Liver (tissue), 3 donors: ENCODE data around the gene HIPK3.

Experiments
- EGR1 ChIP-seq, 2 donors: IDR thresholded peaks; 2 replicates each; pipeline ENCODE4 v1.6.1; 2016 to 2018; ENCODE audit warnings: antibody characterized with exemption in 2 of 2, low read depth in 2 of 2
- GABPA ChIP-seq, 2 donors: IDR thresholded peaks in 1 of 2; conservative IDR thresholded peaks in 1 of 2; 2 replicates each; pipeline ENCODE4 v1.6.1; 2016; ENCODE audit warnings: antibody characterized with exemption in 2 of 2, mild to moderate bottlenecking in 1 of 2, moderate library complexity in 1 of 2
- RXRA ChIP-seq, 2 donors: IDR thresholded peaks; 2 replicates each; pipeline ENCODE4 v1.6.1; 2017 to 2018; ENCODE audit warnings: antibody characterized with exemption in 2 of 2, mild to moderate bottlenecking in 1 of 2
- YY1 ChIP-seq: IDR thresholded peaks from 2 replicates; pipeline ENCODE4 v1.6.1; 2016; ENCODE audit warnings: antibody characterized with exemption, mild to moderate bottlenecking
- TF ChIP-seq, protein P1 (sequence below): fragments of 150-350 bp; IDR thresholded peaks from 2 replicates; pipeline ENCODE4 v1.5.1; 2017; ENCODE audit warnings: improper control_type of control experiment, low read depth, low read length; ENCODE audit not compliant: missing input control
- TF ChIP-seq, protein P2 (sequence below): IDR thresholded peaks from 2 replicates; pipeline ENCODE4 v1.6.1; 2016; ENCODE audit warnings: antibody characterized with exemption
- TF ChIP-seq, protein P3 (sequence below): IDR thresholded peaks from 2 replicates; pipeline ENCODE4 v1.6.1; 2016; ENCODE audit warnings: antibody characterized with exemption
- donor health status: healthy.
- donor health status: healthy.

DNA sequence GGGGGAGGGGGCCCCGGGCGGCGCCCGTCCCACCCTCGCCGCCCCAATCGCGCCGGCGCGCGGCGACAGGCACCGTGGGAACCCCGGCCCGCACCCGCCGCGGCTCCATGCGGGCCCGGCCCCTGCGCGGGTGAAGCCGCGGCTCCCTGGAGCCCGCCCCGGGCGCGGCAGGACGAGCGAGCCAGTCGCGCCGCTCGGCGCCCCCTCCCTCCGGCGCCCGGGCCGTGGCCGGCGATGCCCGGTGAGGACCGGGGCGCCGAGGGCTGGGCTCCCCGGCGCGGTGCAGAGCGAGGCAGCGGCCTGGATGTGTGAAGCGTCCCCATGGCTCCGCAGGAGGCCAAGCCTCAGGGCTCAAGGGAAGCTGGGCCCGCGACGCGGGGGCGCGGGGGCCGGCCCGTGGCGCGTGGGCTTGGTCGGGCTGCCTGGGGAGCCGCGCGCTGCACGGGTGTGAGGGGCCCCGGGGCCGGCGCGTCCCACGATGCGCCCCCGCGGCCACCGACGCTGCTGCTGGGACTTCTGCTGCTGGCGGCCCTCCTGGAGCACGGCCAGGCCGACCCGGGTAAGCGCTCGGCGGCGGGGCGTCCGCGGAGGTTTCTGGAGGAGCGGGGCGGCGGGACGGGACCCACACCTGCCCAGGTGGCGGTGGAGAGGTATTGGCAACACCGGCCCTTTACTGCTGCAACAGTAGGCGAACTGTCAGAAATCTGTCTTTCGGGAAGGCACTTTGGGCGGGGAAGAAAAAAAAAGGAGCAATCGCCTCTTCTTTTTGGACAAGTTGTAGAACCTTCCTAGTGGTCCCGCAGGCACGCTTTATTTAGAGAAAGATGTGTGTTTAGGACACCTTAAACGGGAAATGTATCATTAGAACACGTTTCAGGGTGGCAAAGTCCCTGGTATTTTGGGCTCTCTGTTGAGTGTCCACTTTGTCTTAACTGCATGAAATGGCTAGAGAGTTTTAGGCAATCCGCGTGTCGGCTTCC lies 119.4 kb downstream of the HIPK3 start:
- TF ChIP-seq, protein P1, sequence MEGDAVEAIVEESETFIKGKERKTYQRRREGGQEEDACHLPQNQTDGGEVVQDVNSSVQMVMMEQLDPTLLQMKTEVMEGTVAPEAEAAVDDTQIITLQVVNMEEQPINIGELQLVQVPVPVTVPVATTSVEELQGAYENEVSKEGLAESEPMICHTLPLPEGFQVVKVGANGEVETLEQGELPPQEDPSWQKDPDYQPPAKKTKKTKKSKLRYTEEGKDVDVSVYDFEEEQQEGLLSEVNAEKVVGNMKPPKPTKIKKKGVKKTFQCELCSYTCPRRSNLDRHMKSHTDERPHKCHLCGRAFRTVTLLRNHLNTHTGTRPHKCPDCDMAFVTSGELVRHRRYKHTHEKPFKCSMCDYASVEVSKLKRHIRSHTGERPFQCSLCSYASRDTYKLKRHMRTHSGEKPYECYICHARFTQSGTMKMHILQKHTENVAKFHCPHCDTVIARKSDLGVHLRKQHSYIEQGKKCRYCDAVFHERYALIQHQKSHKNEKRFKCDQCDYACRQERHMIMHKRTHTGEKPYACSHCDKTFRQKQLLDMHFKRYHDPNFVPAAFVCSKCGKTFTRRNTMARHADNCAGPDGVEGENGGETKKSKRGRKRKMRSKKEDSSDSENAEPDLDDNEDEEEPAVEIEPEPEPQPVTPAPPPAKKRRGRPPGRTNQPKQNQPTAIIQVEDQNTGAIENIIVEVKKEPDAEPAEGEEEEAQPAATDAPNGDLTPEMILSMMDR = no peak
- TF ChIP-seq, protein P2, sequence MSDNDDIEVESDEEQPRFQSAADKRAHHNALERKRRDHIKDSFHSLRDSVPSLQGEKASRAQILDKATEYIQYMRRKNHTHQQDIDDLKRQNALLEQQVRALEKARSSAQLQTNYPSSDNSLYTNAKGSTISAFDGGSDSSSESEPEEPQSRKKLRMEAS = no peak
- TF ChIP-seq GABPA (IDR thresholded peaks at IDR 0.05 in 1 of 2, conservative IDR thresholded peaks at IDR 0.05 in 1 of 2) = no peak
- no peak for TF ChIP-seq RXRA (IDR thresholded peaks at IDR 0.05)
- TF ChIP-seq, protein P3, sequence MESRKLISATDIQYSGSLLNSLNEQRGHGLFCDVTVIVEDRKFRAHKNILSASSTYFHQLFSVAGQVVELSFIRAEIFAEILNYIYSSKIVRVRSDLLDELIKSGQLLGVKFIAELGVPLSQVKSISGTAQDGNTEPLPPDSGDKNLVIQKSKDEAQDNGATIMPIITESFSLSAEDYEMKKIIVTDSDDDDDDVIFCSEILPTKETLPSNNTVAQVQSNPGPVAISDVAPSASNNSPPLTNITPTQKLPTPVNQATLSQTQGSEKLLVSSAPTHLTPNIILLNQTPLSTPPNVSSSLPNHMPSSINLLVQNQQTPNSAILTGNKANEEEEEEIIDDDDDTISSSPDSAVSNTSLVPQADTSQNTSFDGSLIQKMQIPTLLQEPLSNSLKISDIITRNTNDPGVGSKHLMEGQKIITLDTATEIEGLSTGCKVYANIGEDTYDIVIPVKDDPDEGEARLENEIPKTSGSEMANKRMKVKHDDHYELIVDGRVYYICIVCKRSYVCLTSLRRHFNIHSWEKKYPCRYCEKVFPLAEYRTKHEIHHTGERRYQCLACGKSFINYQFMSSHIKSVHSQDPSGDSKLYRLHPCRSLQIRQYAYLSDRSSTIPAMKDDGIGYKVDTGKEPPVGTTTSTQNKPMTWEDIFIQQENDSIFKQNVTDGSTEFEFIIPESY = no peak
- TF ChIP-seq YY1 = no peak
- no peak for TF ChIP-seq EGR1 (IDR thresholded peaks at IDR 0.05; ENCODE audit: low read depth in 2 of 2)
